A673 (cell line): Measurements from ENCODE around the gene EML1.

Experiments used
- EZH2 ChIP-seq: fragments of 200-600 bp; sonication (generic); IDR thresholded peaks from 2 replicates; pipeline ENCODE4 v1.6.1; 2017; ENCODE audit warnings: borderline replicate concordance, low read depth, mild to moderate bottlenecking, mixed read lengths, antibody characterized with exemption, low read length; ENCODE audit not compliant: poor library complexity, severe bottlenecking
- TF ChIP-seq, protein P1 (sequence below): fragments of 300-800, 200-600 bp; sonication (generic); conservative IDR thresholded peaks from 2 replicates; pipeline ENCODE4 v1.5.1; 2017; ENCODE audit warnings: low read depth, mild to moderate bottlenecking, antibody characterized with exemption, low read length, moderate library complexity, mixed read lengths

DNA sequence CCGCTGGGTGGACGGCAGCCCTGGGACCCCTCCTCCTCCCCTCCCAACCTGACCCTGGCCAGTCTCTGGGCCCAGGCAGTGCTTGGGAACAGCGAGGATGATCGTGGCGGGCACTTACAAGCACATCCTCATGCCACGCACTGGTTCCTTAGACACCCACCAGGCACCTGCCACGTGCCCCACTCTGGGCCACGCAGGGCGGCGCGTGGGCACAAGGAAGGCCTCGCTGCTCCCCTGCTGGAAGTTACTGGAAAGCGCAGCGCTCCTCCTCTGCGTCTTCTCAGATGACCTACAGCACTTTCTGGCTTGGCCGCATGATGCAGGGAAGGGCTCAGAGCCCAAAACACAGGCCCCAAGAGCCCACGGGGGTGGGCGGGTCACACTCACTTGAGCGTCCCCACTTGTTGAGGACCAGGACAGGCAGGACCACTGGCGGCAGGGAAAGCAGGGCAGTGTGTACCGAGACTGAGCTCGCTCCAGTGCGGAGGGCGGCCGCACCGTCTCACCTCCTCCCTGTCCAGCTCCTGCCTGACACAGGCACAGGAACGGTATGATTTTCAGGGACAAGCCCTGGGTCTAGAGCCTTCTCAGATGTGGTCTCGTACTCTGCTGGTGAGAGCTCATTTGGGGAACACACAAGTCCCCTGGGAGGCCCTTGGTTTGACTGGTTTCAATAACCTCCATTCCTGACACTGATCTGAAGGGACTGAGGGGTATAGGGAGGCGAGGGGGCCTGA, 143.7 kb downstream of the EML1 start:
- no peak for TF ChIP-seq EZH2
- TF ChIP-seq, protein P1, sequence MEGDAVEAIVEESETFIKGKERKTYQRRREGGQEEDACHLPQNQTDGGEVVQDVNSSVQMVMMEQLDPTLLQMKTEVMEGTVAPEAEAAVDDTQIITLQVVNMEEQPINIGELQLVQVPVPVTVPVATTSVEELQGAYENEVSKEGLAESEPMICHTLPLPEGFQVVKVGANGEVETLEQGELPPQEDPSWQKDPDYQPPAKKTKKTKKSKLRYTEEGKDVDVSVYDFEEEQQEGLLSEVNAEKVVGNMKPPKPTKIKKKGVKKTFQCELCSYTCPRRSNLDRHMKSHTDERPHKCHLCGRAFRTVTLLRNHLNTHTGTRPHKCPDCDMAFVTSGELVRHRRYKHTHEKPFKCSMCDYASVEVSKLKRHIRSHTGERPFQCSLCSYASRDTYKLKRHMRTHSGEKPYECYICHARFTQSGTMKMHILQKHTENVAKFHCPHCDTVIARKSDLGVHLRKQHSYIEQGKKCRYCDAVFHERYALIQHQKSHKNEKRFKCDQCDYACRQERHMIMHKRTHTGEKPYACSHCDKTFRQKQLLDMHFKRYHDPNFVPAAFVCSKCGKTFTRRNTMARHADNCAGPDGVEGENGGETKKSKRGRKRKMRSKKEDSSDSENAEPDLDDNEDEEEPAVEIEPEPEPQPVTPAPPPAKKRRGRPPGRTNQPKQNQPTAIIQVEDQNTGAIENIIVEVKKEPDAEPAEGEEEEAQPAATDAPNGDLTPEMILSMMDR: 0 out of 2 replicates have a peak, but pooled peaks have one; percentile 13
